Body of pancreas (tissue), 4 donors: ENCODE data around the gene ZC3H7B. TPM values are rescaled to one million over a fixed set of nuclear protein-coding genes. Genes with fewer than 3 reads are reported as not detected.
"Not testable (repeated sequence)": the region's sequence is repeated elsewhere in the genome, so short reads cannot be mapped to it uniquely, and the experiment has no call there.

Source experiments
- ATAC-seq: fragments of 150-250 bp; one replicate; pipeline ENCODE4 v1.9.1; 2016
- DNase-seq, 4 donors: peaks; one replicate each; pipeline ENCODE4 v3.0.0-alpha.2; 2019
- H3K27ac ChIP-seq, 4 donors: fragments of 200-600 bp; sonication (generic); 1 replicate in 3 of 4; 2 replicates in 1 of 4; pipeline versions ENCODE4 v1.5.1 to v1.6.1; 2016 to 2019; ENCODE audit warnings: mild to moderate bottlenecking in 1 of 4, mixed read lengths in 1 of 4, moderate library complexity in 1 of 4
- H3K27me3 ChIP-seq, 2 donors: fragments of 200-600 bp; sonication (generic); one replicate each; pipeline ENCODE4 v1.6.0; 2016; ENCODE audit warnings: mild to moderate bottlenecking in 1 of 2
- H3K36me3 ChIP-seq, 2 donors: fragments of 200-600 bp; sonication (generic); replicated peaks in 1 of 2; 2 replicates each; pipeline ENCODE4 v1.5.1; 2016; ENCODE audit warnings: low read depth in 2 of 2; ENCODE audit not compliant: insufficient read depth in 1 of 2
- H3K4me1 ChIP-seq: fragments of 200-600 bp; sonication (generic); one replicate; pipeline ENCODE4 v1.6.0; 2016
- H3K4me3 ChIP-seq, 2 donors: fragments of 200-600 bp; sonication (generic); 1 replicate in 1 of 2; 2 replicates in 1 of 2; pipeline ENCODE4 v1.5.1; 2016 to 2019
- H3K9me3 ChIP-seq, 3 donors: fragments of 200-600 bp; sonication (generic); 1 replicate in 2 of 3; 2 replicates in 1 of 3; pipeline ENCODE4 v1.5.1; 2016
- POLR2A ChIP-seq, 3 donors: fragments of 450-650 bp; IDR thresholded peaks; one replicate each; pipeline ENCODE4 v1.6.1; 2016; ENCODE audit warnings: antibody characterized with exemption in 3 of 3, mild to moderate bottlenecking in 2 of 3
- WGBS, 2 donors: methylation state at CpG; one replicate each; pipeline ENCODE4 v1.1.5; 2017; 5-methylcytosine and 5-hydroxymethylcytosine counted together
- intact Hi-C: fragments of 100-400 bp; cut with DNase I; formaldehyde crosslinking; loops from one replicate; pipeline ENCODE4 v1.15.1; 2023
- total RNA-seq, 2 donors: library from RNA; depleted of rRNA; stranded (reverse); fragments of >200 nt; gene quantifications; one replicate each; pipeline ENCODE4 v1.1.0, GENCODE V29; 2016
- TF ChIP-seq, protein P1 (sequence below), 7 experiments: fragments of 450-650 bp in 4 of 7; fragments of 200-600 bp in 3 of 7; sonication (generic) in 3 of 7; IDR thresholded peaks; one replicate each; pipeline ENCODE4 v1.5.1; 2016 to 2019; ENCODE audit warnings: antibody characterized with exemption in 7 of 7

Gene ZC3H7B
- total RNA-seq, 2 donors from 2014 or later, result 29.8 to 34.3 TPM

DNA sequence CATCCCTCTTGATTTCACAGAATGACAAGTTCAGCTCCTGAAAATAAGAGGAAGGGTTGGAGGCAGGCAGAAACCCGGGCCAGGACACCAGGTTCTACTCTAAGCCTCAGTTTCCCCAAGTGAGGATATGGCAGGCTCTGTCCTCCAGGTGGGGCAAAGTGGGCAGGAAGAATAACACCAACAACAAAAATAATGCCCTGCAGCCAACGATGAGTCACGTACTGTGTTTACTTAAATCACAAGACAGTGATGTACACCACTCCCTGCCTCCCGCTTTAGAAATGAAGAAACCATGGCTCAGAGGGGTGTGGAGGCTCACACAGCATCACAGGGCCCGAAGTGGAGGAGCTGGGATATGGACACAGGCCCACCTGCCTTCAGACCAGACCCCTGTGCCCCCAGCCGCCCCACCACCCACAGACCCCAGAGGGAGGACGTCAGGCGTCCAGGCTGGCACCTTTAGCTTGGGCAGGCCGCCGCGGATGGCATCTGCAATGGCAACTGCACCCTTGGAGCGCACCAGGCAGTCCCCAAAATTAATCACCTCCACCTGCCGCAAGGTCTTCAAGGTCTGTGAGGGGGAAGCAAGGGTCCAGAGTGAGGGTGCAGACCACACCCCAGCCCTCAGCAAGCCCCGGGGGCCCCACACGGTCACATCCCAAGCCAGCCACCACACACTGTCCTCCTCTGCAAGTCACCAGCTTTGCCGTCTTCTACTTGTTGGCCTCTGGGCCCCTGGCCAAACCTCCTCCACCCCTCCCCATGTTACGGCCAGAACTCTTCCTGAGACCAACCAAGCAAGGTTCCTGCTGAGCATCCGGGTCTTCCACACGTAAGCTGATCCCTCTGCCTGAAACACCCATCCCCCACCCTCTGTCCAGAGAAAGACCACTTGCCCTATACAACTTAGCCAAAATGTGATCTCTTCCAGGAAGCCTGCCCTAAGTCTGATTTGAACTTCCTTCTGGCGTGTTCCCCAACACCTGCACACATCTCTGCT, 44.8 kb upstream of the ZC3H7B start:
- peaks cover 7 to 37% of the 10 kb centered on the region in 2 donors for H3K36me3 ChIP-seq
- ATAC-seq (no peak), DNase-seq (no peak)
- no peaks in the 10 kb centered on the region for H3K9me3 ChIP-seq
- TF ChIP-seq, protein P1, sequence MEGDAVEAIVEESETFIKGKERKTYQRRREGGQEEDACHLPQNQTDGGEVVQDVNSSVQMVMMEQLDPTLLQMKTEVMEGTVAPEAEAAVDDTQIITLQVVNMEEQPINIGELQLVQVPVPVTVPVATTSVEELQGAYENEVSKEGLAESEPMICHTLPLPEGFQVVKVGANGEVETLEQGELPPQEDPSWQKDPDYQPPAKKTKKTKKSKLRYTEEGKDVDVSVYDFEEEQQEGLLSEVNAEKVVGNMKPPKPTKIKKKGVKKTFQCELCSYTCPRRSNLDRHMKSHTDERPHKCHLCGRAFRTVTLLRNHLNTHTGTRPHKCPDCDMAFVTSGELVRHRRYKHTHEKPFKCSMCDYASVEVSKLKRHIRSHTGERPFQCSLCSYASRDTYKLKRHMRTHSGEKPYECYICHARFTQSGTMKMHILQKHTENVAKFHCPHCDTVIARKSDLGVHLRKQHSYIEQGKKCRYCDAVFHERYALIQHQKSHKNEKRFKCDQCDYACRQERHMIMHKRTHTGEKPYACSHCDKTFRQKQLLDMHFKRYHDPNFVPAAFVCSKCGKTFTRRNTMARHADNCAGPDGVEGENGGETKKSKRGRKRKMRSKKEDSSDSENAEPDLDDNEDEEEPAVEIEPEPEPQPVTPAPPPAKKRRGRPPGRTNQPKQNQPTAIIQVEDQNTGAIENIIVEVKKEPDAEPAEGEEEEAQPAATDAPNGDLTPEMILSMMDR (IDR thresholded peaks at IDR 0.05), result no peak
- TF ChIP-seq POLR2A (IDR thresholded peaks at IDR 0.05), result no peak
- intact Hi-C loops, result no loop called here
- H3K4me3 ChIP-seq, result no peak overlapping the region
- no peaks in the 10 kb centered on the region for H3K27me3 ChIP-seq
- WGBS, 2 donors, result 82 to 83% methylated on average over 17 to 20 of the region's 20 CpGs
- no peak overlapping the region for H3K27ac ChIP-seq
- H3K4me1 ChIP-seq, result no peaks in the 10 kb centered on the region

DNA sequence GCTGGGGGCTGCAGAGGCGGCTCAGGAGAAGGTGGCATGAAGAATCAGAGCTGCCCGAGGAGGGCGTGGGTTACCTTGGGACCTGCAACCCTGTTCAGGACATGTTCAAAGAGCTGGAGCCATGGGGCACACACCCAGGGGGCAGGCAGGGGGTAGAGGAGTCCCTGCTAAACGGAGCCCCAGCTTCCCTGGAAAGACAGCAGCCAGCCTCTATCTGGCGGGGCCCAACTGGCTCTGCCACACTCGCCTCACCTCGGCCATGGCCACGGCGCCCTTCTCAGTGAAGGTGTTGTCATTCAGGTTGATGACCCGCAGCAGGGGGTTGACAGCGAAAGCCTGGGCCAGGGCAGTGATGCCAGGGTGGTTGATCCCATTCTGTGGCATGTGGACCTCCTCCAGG, 43.6 kb upstream of the ZC3H7B start:
- intact Hi-C loops, result no loop called here
- H3K4me1 ChIP-seq, result no peaks in the 10 kb centered on the region
- ATAC-seq (no peak), DNase-seq (no peak)
- WGBS, 2 donors, result 93 to 96% methylated on average over 3 to 11 of the region's 11 CpGs
- H3K36me3 ChIP-seq, result peaks cover 8 to 39% of the 10 kb centered on the region in 2 donors
- H3K9me3 ChIP-seq, result no peaks in the 10 kb centered on the region
- H3K27me3 ChIP-seq, result no peaks in the 10 kb centered on the region
- no peak overlapping the region for H3K27ac ChIP-seq
- H3K4me3 ChIP-seq, result no peak overlapping the region
- TF ChIP-seq POLR2A (IDR thresholded peaks at IDR 0.05), result no peak
- TF ChIP-seq, protein P1 (IDR thresholded peaks at IDR 0.05), result no peak

DNA sequence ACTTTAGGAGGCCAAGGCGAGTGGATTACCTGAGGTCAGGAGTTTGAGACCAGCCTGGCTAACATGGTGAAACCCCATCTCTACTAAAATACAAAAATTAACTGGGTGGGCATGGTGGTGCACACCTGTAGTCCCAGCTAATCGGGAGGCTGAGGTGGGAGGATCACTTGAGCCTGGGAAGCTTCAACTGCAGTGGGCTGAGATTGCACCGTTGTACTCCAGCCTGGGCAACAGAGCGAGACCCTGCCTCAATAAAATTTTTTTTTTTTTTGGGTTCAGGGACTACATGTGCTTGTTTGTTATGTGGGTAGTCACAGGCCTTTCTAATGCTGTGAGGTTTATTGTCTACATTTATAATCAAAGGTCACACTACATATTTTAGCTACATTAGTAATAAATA, 41.6 kb upstream of the ZC3H7B start:
- H3K36me3 ChIP-seq, result peaks cover 15 to 43% of the 10 kb centered on the region in 2 donors
- H3K27ac ChIP-seq, H3K4me3 ChIP-seq, H3K4me1 ChIP-seq, H3K9me3 ChIP-seq, DNase-seq, H3K27me3 ChIP-seq, ATAC-seq, intact Hi-C loops: not testable (repeated sequence)
- WGBS, 2 donors, result 93 to 100% methylated on average over 4 of the region's 4 CpGs

DNA sequence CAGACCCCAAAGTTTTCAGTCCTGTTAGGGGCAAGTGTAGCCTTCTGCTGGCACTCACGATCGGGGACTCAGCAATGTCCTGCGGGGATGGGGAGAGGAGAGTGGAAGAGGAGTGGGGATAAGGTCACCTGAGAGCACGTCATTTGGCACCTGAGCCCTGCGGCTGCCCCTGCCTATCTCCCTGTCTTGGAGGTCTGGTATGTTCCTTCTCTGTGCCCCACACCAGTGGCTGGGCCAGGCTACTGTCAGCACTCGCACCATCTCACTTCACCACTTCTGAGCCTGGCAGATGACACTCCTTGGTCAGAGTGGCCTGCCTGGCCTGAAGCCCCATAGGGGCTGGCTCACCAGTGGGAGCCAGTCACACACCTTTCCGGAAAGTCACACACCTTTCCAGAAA, 40.5 kb upstream of the ZC3H7B start:
- DNase-seq (no peak), ATAC-seq (no peak)
- Histone ChIP-seq H3K4me1 (no peaks in the 10 kb centered on the region), H3K27ac (no peak overlapping the region), H3K9me3 (no peaks in the 10 kb centered on the region), H3K4me3 (no peak overlapping the region), H3K27me3 (no peaks in the 10 kb centered on the region), H3K36me3 (peaks cover 22 to 46% of the 10 kb centered on the region in 2 donors)
- intact Hi-C loops, result no loop called here
- WGBS, 2 donors, result 94 to 100% methylated on average over 5 to 7 of the region's 7 CpGs
- TF ChIP-seq, protein P1 (IDR thresholded peaks at IDR 0.05), result no peak
- no peak for TF ChIP-seq POLR2A (IDR thresholded peaks at IDR 0.05)

DNA sequence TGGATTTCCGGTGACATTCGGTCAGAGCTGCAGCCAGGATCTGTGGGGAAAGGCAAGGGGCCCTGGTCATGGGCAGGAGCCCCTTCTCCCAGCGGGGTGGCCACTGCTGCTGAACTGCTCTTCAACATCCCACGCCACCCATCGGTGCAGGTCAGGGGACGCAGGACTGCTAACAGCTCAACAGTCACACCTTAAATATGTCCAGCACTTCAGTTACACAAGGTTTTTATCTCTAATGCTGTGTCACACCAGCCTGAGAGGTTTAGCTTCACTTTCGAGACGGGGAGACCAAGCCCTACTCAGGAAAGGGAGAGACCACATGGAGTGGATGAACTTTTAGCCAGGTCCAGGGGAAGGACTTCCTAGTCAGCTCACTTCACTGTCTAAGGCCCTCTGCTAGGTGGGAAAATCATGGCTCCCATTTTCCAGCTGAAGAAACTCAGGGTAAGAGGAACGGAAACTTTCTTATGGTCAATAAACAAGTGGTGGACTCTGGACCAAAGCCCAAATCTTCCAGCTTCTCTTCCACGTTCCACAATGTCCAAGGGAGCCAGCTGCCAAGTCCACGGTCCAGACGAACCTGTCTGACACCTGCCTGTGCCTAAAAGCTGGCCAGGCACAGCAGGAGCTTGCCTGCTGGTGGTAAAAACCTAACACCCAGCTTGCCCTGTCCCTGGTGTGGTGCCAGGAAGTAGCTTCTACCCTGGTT, 39.6 kb upstream of the ZC3H7B start:
- 73 to 75% methylated on average over 12 of the region's 12 CpGs for WGBS, 2 donors
- no peaks in the 10 kb centered on the region for H3K27me3 ChIP-seq
- TF ChIP-seq, protein P1 (IDR thresholded peaks at IDR 0.05), result no peak
- TF ChIP-seq POLR2A (IDR thresholded peaks at IDR 0.05), result no peak
- H3K4me3 ChIP-seq, result no peak overlapping the region
- intact Hi-C loops, result no loop called here
- DNase-seq (no peak), ATAC-seq (no peak)
- no peaks in the 10 kb centered on the region for H3K4me1 ChIP-seq
- H3K27ac ChIP-seq, result no peak overlapping the region
- H3K36me3 ChIP-seq, result peaks cover 22 to 43% of the 10 kb centered on the region in 2 donors
- H3K9me3 ChIP-seq, result no peaks in the 10 kb centered on the region
